PC-3 (cell line): ENCODE results near the gene RABGAP1. TPM values are rescaled to one million over a fixed set of nuclear protein-coding genes. Genes with fewer than 3 reads are reported as not detected.

Source experiments
- ATAC-seq: fragments of 200-7000 bp; cut with Tn5 transposase; 2 replicates; pipeline ENCODE4 v1.9.1; 2020; ENCODE audit warnings: mild to moderate bottlenecking, moderate library complexity
- BruUV-seq: library from RNA; stranded (reverse); fragments of 400-500 nt; replicated peaks from 2 replicates; lab custom pipeline; 2021; lab: Mats Ljungman, UMichigan
- CTCF ChIA-PET: fragments of 300-600 bp; sonication (Branson Sonifier 250); formaldehyde crosslinking; loops from one replicate; lab custom pipeline; 2022; ENCODE audit warnings: antibody characterized with exemption; lab: Charles Lee
- POLR2A ChIA-PET: fragments of 300-600 bp; sonication (Branson Sonifier 250); formaldehyde crosslinking; loops from one replicate; lab custom pipeline; 2022; ENCODE audit warnings: antibody characterized with exemption; ENCODE audit not compliant: unreplicated experiment; lab: Charles Lee
- DNase-seq: peaks from one replicate; pipeline ENCODE4 v3.0.0-alpha.2; 2015
- H2AFZ ChIP-seq: fragments of 300-600 bp; sonication (generic); 2 replicates; pipeline ENCODE4 v1.6.0; 2016; ENCODE audit warnings: antibody characterized with exemption, low read length
- H3F3A ChIP-seq: fragments of 300-600 bp; sonication (generic); one replicate; pipeline ENCODE4 v1.6.0; 2017; ENCODE audit warnings: antibody characterized with exemption, low read length, control low read depth, mild to moderate bottlenecking; ENCODE audit not compliant: unreplicated experiment
- H3K27ac ChIP-seq: fragments of 300-600 bp; sonication (generic); 2 replicates; pipeline ENCODE4 v1.5.1; 2016; ENCODE audit warnings: mild to moderate bottlenecking, low read length
- H3K27me3 ChIP-seq: fragments of 300-600 bp; sonication (generic); 2 replicates; pipeline ENCODE4 v1.6.1; 2016; ENCODE audit warnings: low read length, mixed read lengths
- H3K36me3 ChIP-seq: fragments of 300-600 bp; sonication (generic); 2 replicates; pipeline ENCODE4 v1.6.1; 2016; ENCODE audit warnings: low read depth, mixed run types, low read length, mixed read lengths
- H3K4me1 ChIP-seq: fragments of 300-600 bp; sonication (generic); 2 replicates; pipeline ENCODE4 v1.5.1; 2016; ENCODE audit warnings: low read length; ENCODE audit not compliant: insufficient read depth
- H3K4me2 ChIP-seq: fragments of 300-600 bp; sonication (generic); 2 replicates; pipeline ENCODE4 v1.6.0; 2016; ENCODE audit warnings: low read length
- H3K4me3 ChIP-seq: fragments of 300-600 bp; sonication (generic); 2 replicates; pipeline ENCODE4 v1.5.1; 2016; ENCODE audit warnings: mild to moderate bottlenecking, low read length, mixed read lengths
- H3K79me2 ChIP-seq: fragments of 300-600 bp; sonication (generic); 2 replicates; pipeline ENCODE4 v1.6.1; 2017; ENCODE audit warnings: low read length, mixed read lengths
- H3K9ac ChIP-seq: fragments of 300-600 bp; sonication (generic); 2 replicates; pipeline ENCODE4 v1.6.0; 2016; ENCODE audit warnings: mild to moderate bottlenecking, low read length
- H3K9me2 ChIP-seq: fragments of 300-600 bp; sonication (generic); replicated peaks from 2 replicates; pipeline ENCODE4 v1.6.1; 2016; ENCODE audit warnings: mixed run types, low read length, mixed read lengths
- H3K9me3 ChIP-seq: fragments of 300-600 bp; sonication (generic); 2 replicates; pipeline ENCODE4 v1.6.1; 2016; ENCODE audit warnings: low read length, mixed read lengths
- H4K20me1 ChIP-seq: fragments of 300-600 bp; sonication (generic); 2 replicates; pipeline ENCODE4 v1.6.1; 2016; ENCODE audit warnings: low read length, mixed read lengths
- CTCF ChIP-seq: fragments of 300-600 bp; sonication (generic); conservative IDR thresholded peaks from 2 replicates; pipeline ENCODE4 v1.5.1; 2017; ENCODE audit warnings: antibody characterized with exemption, low read depth, mild to moderate bottlenecking, low read length
- EZH2 ChIP-seq: fragments of 300-600 bp; sonication (generic); IDR thresholded peaks from one replicate; pipeline ENCODE4 v1.6.1; 2017; ENCODE audit warnings: antibody characterized with exemption, mild to moderate bottlenecking, low read length; ENCODE audit not compliant: unreplicated experiment
- EZH2phosphoT487 ChIP-seq: fragments of 300-600 bp; sonication (generic); IDR thresholded peaks from 2 replicates; pipeline ENCODE4 v1.6.1; 2018; ENCODE audit warnings: mild to moderate bottlenecking, antibody characterized with exemption, low read length, borderline replicate concordance
- intact Hi-C: fragments of 100-400 bp; cut with micrococcal nuclease; formaldehyde crosslinking; loops from 2 replicates; pipeline ENCODE4 v1.9.0; 2023
- total RNA-seq: library from RNA; depleted of rRNA; stranded (reverse); fragments of >200 nt; gene quantifications from 2 replicates; pipeline ENCODE4 v1.2.3, GENCODE V29; 2014

Gene RABGAP1
- total RNA-seq, 1 experiment from 2014 or later: 16.5 TPM

DNA sequence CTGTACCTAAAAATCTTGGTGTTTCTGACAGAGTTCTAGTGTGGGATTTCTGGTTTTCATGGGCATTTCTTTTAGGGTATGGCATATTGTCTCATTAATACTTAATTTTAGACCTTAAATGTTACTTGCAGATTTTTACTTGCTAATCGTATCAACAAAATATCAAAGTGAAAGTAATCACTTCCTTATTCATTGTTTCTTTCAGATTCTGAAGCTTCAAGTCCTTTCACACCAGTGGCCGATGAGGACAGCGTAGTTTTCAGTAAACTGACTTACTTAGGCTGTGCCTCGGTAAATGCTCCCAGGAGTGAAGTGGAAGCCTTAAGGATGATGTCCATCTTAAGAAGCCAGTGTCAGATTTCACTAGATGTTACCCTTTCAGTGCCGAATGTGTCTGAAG is 45.2 kb downstream of the RABGAP1 start:
- no peak for ATAC-seq
- ChIA-PET CTCF (no interaction called here), POLR2A (no interaction called here)
- H3K4me3 ChIP-seq: no peak overlapping the region
- peaks cover 1% of the 10 kb centered on the region for H3F3A ChIP-seq
- H4K20me1 ChIP-seq: no peaks in the 10 kb centered on the region
- H3K27me3 ChIP-seq: no peaks in the 10 kb centered on the region
- no peaks in the 10 kb centered on the region for H3K4me1 ChIP-seq
- no peaks in the 10 kb centered on the region; the same call in 1 of the 2 replicates for H3K79me2 ChIP-seq
- H3K36me3 ChIP-seq: peaks cover 18% of the 10 kb centered on the region; the same call in 1 of the 2 replicates
- BruUV-seq: no TSS peak
- DNase-seq: no peak
- H3K9me3 ChIP-seq: no peaks in the 10 kb centered on the region
- no peak overlapping the region for H3K4me2 ChIP-seq
- no peak for TF ChIP-seq EZH2phosphoT487
- TF ChIP-seq EZH2: no peak
- no peak for TF ChIP-seq CTCF
- intact Hi-C loops: no loop called here
- H3K9me2 ChIP-seq: no peaks in the 10 kb centered on the region
- no peak overlapping the region for H3K9ac ChIP-seq
- H3K27ac ChIP-seq: no peak overlapping the region
- no peak overlapping the region for H2AFZ ChIP-seq

DNA sequence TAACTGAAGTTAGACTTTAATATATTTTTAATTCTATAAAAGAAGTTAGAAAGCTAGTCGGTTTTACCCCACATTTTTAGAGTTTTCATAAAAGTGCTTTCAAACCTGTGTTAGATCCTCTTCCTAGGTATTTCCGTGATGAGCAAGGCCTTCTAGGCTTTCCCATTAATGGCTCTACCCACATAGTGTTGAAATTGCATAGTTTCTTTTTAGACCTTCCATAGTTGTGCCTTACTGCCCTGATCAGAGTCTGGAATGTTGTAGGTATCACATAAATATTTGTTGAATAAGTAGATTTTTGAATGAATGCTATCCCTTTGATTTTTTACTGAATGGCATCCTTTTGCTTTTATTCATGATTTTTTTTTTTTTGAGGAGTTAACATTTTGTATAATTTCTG is 47.3 kb downstream of the RABGAP1 start:
- H3K9ac ChIP-seq: no peak overlapping the region

GRCh38 chr9:122988920-122989621 is 48.3 kb downstream of the RABGAP1 start:
- Histone ChIP-seq H3K27me3 (no peaks in the 10 kb centered on the region), H3K4me3 (no peak overlapping the region), H3K9me2 (no peaks in the 10 kb centered on the region), H3K4me1 (no peaks in the 10 kb centered on the region), H3K79me2 (no peaks in the 10 kb centered on the region), H3K36me3 (peaks cover 16% of the 10 kb centered on the region; the same call in 1 of the 2 replicates), H3K27ac (no peak overlapping the region), H3K9me3 (no peaks in the 10 kb centered on the region), H4K20me1 (no peaks in the 10 kb centered on the region), H2AFZ (no peak overlapping the region), H3K4me2 (no peak overlapping the region), H3K9ac (no peak overlapping the region), H3F3A (peaks cover 3% of the 10 kb centered on the region)
- no peak for DNase-seq
- intact Hi-C loops: no loop called here
- POLR2A ChIA-PET: no interaction called here
- BruUV-seq: no TSS peak
- no peak; the same call in 1 of the 2 replicates for ATAC-seq
- CTCF ChIA-PET: interaction anchor here (1.0 kb wide), 1 partner anchor 72 kb away, joined by 6 read pairs; no protein-coding TSS in a partner anchor
- TF ChIP-seq EZH2phosphoT487: no peak
- TF ChIP-seq EZH2: no peak
- TF ChIP-seq CTCF: no peak

More for the DNA sequence above, 47.3 kb downstream of the RABGAP1 start:
- H3K27ac ChIP-seq: no peak overlapping the region
- no peaks in the 10 kb centered on the region for H3K4me1 ChIP-seq
- H3K79me2 ChIP-seq: no peaks in the 10 kb centered on the region
- intact Hi-C loops: no loop called here
- no peaks in the 10 kb centered on the region for H4K20me1 ChIP-seq
- no TSS peak for BruUV-seq
- H2AFZ ChIP-seq: no peak overlapping the region
- peaks cover 3% of the 10 kb centered on the region for H3F3A ChIP-seq
- no peak overlapping the region for H3K4me2 ChIP-seq
- TF ChIP-seq EZH2phosphoT487 (no peak), EZH2 (no peak)
- no peaks in the 10 kb centered on the region for H3K9me3 ChIP-seq
- ChIA-PET CTCF (no interaction called here), POLR2A (no interaction called here)
- no peak for ATAC-seq
- H3K36me3 ChIP-seq: peaks cover 18% of the 10 kb centered on the region; the same call in 1 of the 2 replicates
- H3K27me3 ChIP-seq: no peaks in the 10 kb centered on the region
- no peaks in the 10 kb centered on the region for H3K9me2 ChIP-seq
- DNase-seq: no peak
- no peak overlapping the region for H3K4me3 ChIP-seq
